ENCODE data around the gene CALCR.
"Not testable (repeated sequence)": the region's sequence is repeated elsewhere in the genome, so short reads cannot be mapped to it uniquely, and the experiment has no call there.

CALCR gene

DNA sequence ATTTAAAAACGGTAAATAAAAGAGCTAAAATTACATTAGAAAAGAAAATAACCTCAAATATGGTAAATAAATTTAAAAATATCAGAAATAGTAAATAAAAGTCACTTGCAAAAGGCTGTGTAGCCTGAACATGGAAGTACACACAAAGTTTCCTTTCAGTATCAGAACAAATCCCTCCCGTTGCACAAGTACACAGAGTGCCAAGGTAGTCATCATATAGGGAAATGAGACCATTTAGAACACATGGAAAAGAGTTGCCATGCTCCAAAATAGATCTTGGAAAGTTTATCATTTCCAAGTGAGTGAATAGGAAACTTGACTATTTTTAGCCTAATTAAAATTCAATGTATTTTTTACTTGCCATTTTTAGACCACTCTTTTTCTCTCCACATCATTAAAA lies 11.6 kb downstream of the CALCR start:
- intact Hi-C loops (cut with DNase I): no loop called here
- no peak for DNase-seq

DNA sequence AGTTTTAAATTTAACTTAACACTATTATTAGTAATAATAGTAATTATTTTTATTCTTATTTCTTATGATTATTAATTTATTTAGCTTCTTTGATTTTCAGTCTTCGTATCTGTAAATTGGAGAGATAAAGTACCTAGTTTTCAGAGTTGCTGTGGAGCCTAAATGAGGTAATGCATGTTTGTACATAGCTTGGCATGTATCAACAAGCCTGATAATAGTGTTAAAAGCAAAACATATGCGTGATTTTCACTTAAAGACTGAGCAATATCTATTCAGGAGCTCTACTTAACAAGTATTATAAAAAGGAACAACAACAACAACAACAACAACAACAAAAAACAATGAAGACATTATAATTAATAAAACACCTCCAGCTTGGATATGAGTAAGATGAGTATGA lies 12.4 kb downstream of the CALCR start:
- DNase-seq: no peak
- intact Hi-C loops (cut with DNase I): no loop called here

DNA sequence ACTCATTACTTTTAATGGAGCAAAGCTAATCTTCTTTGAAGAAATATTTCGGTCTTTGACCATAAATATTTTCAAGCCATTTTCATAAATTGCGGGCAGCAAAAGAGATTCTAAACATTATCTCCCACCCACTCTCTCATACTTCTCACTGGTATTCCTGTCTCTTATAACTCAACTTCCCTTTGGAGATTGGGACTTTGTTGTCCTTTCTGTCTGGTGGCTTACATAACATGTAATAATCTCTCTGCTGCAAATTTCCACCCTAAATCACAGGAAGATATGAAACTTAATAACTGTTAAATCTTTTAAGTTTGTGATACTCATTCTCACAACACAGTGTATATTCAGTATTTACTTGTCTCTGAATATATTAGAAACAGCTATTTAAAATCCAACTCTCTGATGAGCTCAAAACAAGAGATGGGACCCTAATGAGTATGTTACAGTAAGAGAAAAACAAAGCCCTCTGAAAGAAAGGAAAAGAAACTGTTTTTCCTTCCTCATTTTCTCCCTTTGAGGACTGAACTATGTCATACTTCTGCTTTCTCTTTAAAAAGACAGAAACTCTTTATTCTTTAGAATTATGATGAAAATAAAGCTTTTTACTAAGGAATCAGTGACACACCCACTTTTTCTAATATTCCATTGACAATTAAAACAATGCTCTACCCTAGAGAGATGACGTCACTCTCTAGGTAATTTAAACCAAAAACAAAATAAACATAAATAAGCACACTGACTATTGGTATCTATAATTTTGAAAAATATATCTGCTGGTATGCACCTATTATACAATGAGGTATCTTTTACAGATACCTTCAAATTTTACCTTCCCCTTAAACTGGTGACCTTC lies 14.7 kb downstream of the CALCR start:
- intact Hi-C loops (cut with DNase I): no loop called here

DNA sequence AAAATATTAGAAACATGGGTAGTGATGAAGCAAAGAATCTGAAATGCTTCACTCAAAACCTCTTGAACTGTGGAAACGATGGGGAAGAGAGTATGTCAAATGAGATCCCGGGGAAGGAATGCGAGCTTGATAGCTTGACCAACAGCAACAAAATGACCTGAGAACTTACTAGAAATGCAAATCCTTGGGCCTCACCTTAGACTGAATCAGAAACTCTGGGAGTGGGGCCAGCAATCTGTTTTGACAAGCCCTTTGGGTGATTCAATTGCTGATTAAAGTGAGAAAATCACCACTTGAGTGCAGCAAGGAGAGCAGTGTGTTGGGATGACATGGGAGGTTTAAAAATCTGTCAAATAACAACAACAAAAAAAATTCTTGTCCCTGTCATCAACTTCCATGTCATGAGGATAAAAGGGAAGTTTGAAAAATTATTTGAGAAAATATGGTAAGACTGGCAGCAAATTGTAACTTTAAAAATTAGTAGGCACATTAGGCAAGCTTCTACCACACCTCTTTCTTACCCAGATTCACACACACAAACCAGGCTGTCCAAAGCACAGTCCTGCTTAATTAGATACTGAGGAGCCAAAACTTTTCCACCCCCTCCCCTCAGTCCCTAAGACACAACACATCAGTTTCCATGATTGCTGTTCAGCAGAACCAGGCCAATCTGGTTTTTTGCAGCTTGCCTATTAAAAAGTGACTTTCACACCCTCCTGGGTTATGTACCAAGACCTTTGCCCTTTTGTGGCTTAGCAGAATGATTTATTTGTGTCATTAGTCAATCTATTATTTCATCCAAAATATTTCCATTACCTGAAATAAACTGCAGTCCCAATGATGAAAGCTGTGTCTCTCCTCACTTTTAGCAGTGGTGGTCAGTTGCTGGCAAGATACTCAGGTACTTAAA lies 15.6 kb downstream of the CALCR start:
- no peak for DNase-seq
- intact Hi-C loops (cut with DNase I): no loop called here

More for the DNA sequence above, 14.7 kb downstream of the CALCR start:
- DNase-seq: no peak

DNA sequence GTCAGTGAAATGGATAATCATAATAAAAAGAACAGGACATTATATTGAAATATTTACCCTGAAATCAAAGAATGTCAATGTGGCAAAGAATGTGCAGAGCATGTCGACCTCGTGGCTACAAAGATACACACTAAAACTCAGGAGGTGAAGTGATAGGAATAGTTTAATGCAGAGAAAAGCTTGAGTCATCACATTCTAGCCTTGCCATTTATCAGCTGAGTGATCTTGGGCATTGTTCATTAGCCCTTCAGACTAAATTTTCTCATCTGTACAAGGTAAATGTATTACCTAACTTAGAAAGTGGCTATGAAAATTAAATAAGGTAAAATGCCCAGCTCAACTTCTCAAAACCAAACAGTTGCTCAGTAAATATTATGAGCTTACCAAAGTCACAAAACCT lies 22.6 kb downstream of the CALCR start:
- intact Hi-C loops (cut with DNase I): loop anchor here (2.0 kb wide), 1 partner anchor 307 kb away; no protein-coding TSS in a partner anchor
- DNase-seq: no peak

DNA sequence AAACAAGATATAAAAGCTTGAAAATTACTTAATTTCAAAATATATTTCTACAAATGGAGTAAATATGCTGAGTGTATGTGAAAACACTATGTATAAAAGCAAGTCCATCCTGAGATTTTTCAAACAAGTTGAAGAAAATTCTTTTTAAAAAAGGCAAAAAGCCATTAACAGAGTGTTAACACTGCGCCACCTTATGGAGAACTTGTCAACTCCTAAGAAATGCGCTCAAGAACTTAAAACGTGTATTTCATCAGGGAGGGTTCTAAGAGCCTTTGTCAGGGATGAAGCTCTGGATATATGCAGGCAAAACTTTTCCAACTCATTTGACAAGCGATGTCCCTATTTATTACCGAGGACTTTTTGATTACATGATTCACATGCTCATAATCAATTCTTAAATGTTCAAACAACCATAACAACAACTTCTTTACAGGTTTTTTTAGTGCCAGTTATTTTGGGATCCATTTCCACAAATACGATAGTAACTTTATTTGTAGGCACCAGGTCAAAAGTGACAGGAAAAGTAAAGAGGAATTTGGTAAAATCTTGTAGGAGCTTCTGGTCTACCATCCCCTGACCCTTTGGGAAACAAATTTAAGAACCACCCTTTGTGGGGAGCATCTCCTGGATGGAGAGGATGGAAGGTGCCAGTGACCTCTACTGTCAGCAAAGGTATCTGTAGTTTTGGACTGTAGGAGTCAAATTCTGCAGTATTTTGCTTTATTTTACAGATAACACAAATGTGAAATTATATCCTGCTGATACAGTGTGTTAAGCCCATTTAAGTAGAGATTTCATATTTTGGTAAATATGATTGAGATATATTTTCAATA lies 23.2 kb downstream of the CALCR start:
- no peak for DNase-seq
- intact Hi-C loops (cut with DNase I): loop anchor here (2.0 kb wide), 1 partner anchor 306 kb away; no protein-coding TSS in a partner anchor

DNA sequence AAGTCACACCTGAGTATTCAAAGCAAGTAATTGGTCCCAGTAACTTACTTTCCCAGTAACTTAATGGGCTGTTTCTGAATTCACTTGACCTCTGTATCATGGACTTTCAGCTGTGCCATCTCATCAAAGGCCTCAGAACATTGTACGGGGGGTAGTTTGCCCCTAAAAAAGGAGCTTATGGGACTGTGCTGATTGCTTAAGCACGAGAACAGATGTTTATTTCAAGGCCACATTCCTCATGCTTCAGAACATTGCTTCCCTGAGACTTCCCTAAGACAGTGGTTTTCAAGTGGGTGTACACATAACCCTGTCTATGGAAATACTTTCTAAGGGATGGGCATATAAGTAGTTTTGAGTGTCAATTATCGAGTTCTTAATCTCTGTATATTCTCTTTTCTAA lies 26.8 kb downstream of the CALCR start:
- intact Hi-C loops (cut with DNase I): no loop called here
- DNase-seq: no peak

DNA sequence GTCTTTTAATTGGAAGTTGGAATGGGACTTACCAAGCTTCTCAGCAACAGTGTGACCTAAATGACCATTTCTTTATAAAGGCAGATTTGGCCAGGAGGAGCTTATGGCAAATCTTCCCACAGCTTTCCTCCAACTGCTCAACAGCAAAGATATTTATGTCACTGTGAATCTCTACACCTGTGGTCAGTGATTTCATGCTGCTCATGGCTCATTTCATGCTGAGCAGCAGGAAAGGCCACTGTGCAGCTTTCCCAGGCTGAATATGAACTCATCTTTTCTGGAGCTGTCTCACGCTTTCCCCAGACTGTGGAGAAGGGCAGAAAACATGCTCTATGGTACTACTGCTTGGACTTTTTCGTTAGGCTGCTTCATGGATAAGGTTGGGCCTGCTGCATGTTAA lies 29.8 kb downstream of the CALCR start:
- DNase-seq: no peak
- intact Hi-C loops (cut with DNase I): no loop called here

DNA sequence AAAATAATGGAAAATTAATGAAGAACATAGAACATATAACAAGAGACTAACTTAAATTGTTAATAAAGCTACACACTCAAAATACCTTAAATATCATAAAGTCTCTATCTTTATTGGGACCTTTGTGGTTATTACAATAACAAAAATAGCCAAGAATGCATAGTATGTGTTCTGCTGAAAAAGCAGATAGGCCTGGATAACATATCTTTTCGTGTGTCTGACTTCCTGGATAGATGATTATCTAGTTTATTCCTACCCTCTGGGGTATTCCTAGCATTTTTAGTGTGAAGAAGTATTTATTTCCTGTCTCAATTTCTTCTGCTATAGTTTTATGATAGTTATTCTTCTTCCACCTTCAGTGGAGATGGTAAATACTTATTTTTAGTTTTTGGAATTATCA lies 36.5 kb downstream of the CALCR start:
- DNase-seq: no peak
- intact Hi-C loops (cut with DNase I): no loop called here

DNA sequence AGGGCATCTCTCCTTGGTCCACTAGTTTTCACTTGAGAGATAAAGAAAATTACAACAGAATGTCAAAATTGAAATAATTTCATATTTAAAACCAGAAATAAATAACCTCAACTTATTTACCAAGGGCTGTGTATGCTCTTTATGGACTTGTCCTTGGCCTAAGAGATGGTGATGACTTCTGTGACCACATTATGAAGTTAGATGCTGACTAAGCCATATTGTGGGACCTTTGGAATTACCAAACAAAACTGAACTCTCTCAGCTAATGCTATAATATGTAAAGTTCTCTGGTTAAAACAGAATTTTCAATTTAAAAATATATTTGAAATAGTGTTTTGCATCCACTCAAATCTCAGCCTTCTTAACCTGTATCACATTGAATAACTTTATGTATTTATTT lies 38.9 kb downstream of the CALCR start:
- DNase-seq: no peak
- intact Hi-C loops (cut with DNase I): no loop called here

DNA sequence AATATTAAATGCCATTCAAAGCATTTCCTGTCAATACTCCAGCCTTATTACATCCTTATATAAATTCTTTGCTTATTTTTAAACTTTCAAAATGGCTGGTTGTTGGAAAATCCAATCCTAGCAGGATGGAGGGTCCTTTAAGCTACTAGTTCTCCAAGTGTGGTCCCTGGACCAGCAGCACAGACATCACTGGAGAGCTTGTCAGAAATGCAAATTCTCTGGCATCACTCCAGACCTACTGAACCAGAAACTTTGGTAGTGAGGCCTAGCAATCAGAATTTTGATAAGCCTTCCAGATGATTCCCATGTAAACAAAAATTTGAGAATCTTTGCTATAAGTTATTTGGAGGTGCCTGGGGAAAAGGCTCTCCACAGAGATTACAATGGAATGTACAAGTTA lies 43.8 kb downstream of the CALCR start:
- DNase-seq: no peak
- intact Hi-C loops (cut with DNase I): no loop called here

DNA sequence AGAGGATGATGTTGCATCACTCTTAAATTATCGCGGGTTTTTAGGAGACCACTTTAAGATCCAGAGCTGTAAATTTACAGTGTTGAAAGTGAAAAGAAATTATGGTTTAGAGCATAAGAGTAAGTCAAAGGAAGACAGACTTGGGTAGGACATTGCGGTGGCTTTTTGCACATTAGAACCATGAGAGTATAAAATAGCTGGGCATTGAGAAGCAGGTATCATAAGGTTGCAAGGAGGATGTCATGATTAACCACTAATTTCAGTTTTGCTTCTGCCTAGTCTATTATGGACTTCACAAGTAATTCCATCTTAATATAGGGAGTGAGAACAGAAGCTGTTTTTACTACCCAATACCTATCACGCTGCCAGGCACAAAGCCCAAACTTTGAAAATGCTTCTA lies 57.7 kb downstream of the CALCR start:
- intact Hi-C loops (cut with DNase I): no loop called here
- no peak for DNase-seq

DNA sequence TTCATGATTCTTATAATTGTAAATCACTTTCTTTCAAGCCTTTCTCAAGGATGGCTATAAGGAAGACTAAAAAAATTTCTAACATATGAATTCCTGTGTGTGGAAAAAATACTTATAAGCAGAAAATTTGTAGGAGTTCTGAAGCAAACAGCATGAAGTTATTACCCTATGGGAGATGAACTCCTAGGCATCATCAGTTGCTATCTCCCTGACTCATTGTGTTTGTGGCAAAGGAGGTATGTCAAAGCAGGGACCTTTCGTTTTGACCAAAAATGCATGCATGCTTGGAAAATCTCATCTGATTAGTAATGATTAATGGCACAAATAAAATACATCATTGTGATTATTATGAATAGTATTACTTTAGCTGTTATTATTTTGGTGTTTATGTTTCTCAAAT lies 59.4 kb downstream of the CALCR start:
- intact Hi-C loops (cut with DNase I): no loop called here
- DNase-seq: no peak

DNA sequence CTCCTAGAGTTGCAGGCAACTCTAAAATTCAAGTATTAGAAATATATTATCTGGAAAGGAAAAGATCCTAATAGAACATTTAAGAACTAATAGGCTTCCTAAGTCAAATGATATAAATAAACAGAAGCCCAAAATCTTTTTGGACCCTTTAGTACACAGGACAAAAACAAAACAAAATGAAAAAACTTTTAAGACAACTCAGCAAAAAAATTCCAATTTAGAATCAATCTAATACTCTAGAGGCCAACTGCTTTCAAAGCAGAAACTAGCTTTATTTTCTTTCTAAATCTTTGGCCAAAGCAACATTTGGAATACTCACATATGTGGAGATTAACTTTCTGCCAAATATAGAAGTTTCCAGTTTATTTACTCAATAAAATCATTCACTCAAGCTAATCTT lies 65.2 kb downstream of the CALCR start:
- intact Hi-C loops (cut with DNase I): no loop called here
- no peak for DNase-seq

DNA sequence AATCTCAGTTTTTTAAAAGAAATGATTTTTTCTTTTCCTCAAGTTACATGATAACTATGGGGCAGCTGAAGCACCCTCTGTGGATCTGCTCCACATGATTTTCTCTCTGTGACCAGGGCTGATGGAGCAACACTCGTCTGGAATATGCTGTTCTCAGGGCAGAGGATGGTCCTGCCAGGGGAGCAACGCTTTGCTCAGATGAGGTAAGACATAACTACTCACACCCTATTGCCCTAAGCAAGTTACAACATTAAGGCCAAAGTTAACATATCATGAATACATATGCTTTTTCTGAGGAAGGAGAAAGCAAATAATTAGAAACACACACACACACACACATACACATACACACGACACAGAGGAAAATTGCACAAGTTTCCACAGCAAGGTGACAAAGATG lies 71.4 kb downstream of the CALCR start:
- intact Hi-C loops (cut with DNase I): no loop called here
- no peak for DNase-seq

DNA sequence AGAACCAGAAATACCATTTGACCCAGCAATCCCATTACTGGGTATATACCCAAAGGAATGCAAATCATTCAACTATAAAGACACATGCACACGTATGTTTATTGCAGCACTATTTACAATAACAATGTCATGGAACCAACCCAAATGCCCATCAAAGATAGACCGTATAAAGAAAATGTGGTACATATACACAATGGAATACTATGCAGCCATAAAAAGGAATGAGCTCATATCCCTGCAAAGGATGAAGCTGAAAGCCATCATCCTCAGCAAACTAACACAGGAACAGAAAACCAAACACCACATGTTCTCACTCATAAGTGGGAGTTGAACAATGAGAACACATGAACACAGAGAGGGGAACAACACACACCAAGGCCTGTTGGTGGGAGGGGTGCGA lies 82.7 kb downstream of the CALCR start:
- DNase-seq; intact Hi-C loops (cut with DNase I): not testable (repeated sequence)

DNA sequence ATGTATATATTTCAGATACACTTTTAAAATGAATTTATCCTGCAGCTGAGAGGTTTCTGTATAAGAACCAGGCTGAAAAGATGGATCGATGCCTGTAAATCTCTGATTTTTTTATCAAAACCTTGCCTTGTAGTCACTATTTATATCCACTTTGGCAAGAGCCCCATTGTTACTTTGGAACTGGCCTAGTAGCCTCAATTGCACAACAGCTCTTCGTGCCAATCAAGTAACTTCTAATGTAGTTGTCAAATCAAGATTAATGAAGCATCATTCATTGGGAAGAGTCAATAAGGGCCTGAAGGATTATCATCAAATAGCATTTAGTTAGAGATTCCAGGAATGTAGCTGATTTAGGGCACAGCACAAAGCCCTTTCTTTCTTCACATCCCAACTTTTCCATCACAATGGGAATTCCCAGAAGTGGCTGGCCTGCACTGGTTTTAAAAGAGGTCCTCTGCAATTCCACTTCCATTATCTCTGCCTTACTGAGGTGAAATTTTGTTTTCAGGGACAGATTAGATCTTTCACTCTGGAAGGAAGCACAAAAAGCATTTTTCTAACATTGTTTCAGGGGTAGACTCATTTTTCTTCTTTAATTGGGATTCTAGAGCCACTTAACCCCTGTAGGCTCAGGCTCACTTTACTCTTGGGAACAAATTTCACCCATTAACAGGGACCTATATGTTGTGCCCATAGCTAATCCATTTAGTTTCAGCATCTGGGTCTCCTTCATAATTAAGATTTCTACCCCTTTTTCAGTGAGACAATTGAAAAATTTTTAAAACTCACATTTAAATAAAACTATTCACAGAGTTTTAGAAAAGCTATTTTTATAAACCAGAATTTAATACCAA lies 97.8 kb downstream of the CALCR start:
- DNase-seq: no peak
- intact Hi-C loops (cut with DNase I): no loop called here

DNA sequence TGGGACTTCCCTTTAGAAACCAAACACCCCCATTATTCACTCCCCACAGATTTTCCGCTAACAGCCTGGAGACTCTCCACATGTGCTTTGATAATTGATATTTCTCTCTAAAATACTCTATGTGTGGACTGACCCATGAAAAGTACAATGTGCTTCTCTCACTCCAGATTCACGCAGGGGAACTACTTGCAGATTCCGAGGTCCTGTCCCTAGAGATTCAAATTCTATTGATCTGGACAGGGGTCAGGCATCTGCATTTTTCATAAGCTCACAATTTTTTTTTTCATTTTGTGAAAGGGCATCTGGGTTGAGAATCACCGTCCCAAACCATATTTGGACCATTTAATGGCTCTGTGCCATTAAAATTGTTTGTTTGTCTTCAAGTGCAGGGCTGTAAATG lies 98.7 kb downstream of the CALCR start:
- DNase-seq: no peak
- intact Hi-C loops (cut with DNase I): no loop called here

DNA sequence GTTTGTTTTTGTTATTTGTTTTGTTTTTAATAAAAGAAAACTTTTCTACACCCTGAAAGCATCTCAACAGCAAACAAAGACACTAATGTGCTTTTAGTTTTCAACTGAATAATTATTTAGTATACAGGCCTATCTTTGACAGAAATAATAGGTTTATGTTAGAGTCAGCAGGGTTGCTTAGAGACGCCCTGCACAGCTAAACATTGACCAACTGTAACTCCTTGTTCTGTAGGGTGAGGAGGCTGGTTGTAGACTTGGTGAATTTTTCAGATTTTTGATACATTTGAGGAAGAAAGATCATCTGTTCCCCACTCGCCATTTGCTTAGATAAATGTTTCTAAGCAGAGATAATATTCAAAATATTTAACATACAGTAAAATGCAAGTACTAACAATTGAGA lies 103.1 kb downstream of the CALCR start:
- no peak for DNase-seq
- intact Hi-C loops (cut with DNase I): no loop called here

DNA sequence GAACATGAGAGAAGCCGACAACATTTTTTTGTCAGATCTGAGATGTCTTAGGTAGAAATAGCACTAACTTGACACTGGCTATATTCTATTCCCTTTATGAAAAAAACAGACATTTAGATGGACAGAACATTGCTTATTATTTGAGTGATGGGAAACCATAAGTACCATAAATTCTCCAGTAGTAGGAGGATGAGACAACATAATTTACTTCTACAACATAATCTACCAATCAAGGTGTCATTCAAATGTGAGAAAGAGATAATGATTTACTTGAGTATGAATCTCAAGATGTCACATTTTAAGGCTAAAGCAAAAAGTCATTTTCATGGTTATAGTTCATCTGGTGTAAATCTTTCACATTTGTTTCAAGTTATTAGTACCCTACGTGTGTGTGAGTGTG lies 110.8 kb downstream of the CALCR start:
- intact Hi-C loops (cut with DNase I): no loop called here
- DNase-seq: no peak

Data from posterior cingulate gyrus (tissue), 11 donors.